GM13976 (cell line): ENCODE measurements around the gene PACRG.

Experiments
- DNase-seq: peaks from one replicate; pipeline ENCODE4 v3.0.0; 2012; ENCODE audit warnings: low spot score
- in situ Hi-C: fragments of 300-500 bp; cut with MboI; formaldehyde crosslinking; loops from one replicate; pipeline ENCODE4 v1.12.0; 2022; ENCODE audit warnings: low sequenced_read_pairs, mixed read lengths, inconsistent platforms; ENCODE audit not compliant: unreplicated experiment
- TF ChIP-seq, protein P1 (sequence below): IDR thresholded peaks from 2 replicates; pipeline ENCODE4 v1.5.1; 2012; ENCODE audit warnings: borderline replicate concordance, mild to moderate bottlenecking; ENCODE audit not compliant: insufficient read depth; ENCODE audit errors: extremely low read depth, missing control alignments, control extremely low read depth

Gene PACRG

DNA sequence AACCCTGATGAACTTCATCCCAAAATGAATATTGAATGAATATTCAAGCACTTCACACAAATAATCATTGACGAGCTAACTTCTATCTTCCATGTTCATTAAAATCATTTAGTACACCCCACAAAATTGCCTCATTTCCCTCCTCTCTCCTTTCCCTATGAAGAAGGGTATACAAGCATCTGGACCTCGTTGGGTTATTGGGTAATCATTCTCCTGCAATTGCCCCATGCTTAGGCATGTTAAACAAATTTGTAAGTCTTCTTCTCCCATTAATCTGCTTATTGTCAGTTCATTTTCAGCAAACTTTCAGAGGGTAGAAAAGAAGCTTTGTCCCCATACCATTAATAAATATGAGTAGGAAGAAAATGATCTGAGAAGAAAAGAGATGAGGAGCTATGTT is 27.8 kb upstream of the PACRG start:
- DNase-seq = no peak
- in situ Hi-C loops = no loop called here
- TF ChIP-seq, protein P1, sequence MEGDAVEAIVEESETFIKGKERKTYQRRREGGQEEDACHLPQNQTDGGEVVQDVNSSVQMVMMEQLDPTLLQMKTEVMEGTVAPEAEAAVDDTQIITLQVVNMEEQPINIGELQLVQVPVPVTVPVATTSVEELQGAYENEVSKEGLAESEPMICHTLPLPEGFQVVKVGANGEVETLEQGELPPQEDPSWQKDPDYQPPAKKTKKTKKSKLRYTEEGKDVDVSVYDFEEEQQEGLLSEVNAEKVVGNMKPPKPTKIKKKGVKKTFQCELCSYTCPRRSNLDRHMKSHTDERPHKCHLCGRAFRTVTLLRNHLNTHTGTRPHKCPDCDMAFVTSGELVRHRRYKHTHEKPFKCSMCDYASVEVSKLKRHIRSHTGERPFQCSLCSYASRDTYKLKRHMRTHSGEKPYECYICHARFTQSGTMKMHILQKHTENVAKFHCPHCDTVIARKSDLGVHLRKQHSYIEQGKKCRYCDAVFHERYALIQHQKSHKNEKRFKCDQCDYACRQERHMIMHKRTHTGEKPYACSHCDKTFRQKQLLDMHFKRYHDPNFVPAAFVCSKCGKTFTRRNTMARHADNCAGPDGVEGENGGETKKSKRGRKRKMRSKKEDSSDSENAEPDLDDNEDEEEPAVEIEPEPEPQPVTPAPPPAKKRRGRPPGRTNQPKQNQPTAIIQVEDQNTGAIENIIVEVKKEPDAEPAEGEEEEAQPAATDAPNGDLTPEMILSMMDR = no peak

DNA sequence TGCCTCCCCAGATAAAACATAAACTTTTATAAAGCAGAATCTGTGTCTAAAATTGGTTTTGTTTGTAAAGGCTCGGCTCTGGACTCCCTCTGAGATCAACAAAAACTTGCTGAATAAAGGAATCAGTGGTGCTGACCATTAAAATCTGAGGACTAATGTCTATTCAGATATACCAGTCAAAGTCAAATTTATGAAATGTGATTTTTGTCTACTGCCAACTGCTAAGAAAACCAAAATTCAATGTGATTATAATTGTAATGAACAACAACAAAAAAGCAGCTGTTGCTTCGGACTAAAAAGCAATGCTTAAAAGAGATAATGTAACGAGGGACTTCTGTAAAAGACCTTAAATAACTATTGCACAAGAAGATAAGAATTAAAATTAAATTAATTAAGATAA is 26.8 kb upstream of the PACRG start:
- in situ Hi-C loops = no loop called here
- TF ChIP-seq, protein P1 = no peak
- no peak for DNase-seq

DNA sequence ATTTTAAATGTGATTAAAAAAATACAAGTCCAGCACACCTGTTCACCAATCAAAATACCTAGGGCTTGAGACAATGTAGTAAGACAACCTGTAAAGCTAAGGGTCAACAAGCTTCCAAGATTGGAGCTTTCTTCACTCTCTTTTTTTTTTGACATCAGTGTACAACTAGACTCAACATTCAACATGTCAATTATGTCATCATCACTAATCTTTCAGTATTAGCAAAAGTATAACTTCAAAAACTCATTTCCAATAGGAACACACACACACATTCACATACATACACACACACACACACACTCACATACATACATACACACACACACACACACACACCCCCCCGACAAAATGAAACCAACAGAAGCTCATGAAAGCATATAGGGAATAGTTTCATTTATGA is 26.2 kb upstream of the PACRG start:
- TF ChIP-seq, protein P1 = no peak
- in situ Hi-C loops = no loop called here
- no peak for DNase-seq

DNA sequence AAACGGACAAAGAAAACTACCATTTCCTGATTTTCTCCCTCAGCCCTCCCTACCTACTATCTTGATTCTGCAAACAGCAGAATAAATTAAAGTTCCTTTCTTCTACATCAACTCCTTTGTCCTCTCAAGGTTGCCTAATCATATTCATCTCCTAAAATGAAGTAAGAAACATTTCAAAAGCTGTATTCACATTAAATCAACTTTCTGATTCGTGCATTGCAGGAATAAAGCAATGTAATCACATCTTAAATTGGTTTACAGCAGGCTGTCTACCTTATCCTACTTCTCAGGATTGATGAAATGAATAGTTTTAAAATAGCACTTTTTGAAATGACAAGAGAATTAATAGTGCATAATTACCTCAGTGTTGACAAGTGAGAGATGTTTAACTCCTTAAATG is 25.3 kb upstream of the PACRG start:
- in situ Hi-C loops = no loop called here
- TF ChIP-seq, protein P1 = no peak
- no peak for DNase-seq

DNA sequence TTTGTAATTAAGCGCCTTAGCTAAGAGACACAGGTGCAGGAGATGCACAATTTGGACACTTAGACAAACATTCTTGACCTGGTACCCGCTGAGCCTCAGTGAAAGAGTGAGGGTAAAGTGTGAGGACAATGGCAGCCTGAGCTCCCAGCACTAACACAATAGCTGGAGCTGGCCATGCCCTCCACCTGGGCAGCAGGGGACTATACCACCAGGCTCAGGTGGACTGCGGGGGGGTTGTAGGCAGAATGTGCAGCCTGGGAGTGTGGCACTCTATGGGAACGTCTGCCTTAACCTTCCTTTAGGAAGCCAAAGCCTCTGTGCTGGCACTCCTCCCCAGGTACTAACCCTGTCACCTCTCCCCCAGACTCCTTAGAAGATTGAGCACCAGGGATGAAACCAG is 23.8 kb upstream of the PACRG start:
- in situ Hi-C loops = no loop called here
- TF ChIP-seq, protein P1 = no peak
- DNase-seq = no peak

DNA sequence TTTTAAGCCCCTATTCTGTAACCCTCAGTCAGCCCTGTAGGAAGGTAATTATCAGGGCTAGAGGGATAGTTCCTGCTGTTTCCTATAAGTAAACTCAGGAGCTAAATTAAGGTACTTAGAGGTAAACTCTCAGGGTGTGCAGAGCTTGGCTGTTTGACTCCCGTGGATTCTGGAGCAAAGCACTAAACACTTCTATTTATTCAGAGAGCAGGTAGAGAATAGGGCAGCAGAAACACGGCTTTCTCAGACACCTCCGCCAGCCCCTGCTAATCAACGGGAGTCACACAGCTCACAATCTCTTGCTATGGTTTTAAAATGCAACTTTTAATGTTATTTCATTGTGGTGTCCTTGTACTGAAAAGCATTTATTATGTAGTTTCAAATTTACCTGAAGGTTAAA is 22.0 kb upstream of the PACRG start:
- TF ChIP-seq, protein P1 = no peak
- in situ Hi-C loops = no loop called here
- DNase-seq = no peak

DNA sequence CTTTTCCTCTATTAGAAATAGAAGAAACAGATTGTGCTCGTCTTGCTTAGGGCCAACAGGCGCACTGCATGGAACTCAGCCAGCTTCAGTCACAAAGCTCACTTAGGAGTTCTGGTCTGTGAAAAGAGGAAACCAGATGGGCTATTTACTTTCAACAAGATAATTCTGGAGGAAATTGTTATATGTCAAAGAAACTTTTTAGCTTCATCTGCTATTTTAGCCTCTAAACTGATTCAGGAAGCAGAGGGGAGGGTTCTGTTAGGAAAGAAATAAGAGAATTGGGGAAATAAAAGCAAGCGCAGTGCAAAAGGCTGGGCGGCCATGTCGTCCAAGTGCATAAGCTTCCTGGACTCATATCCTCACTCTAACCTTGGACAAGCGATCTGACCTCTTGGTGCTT is 21.5 kb upstream of the PACRG start:
- no peak for DNase-seq
- in situ Hi-C loops = no loop called here
- TF ChIP-seq, protein P1 = no peak
